NCI-H82 treated with DMSO at 0.1 percent for 48 hours (cell line): Measurements from ENCODE around the gene PSD.

Experiments used
- DNase-seq: peaks from one replicate; lab custom pipeline; 2025; ENCODE audit not compliant: unreplicated experiment; lab: John Stamatoyannopoulos, UW

The PSD gene

DNA sequence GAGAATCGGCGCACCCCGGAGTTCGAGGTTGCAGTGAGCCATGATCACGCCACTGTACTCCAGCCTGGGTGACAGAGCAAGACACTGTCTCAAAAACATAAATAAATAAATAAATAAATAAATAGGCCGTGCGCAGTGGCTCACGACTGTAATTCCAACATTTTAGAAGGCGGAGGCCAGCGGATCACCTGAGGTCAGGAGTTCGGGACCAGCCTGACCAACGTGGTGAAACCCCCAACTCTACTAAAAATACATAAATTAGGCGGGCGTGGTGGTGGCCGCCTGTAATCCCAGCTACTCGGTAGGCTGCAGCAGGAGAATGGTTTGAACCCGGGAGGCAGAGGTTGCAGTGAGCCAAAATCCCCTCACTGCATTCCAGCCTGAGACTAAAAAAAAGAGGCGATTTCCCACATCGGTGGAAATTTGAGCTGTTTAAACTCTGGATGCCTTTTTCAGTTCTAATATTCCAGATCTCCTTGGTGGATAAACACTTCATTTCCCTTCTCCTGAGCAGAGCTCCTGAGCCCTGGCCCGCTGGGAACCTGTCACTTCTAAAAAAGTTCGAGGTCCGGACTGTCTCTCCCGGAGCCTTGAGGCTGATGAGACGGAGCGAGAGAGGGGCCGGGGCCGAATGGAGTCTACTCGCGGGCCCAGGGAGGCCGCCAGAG is 25.0 kb downstream of the PSD start:
- peak; percentile 56 for DNase-seq

DNA sequence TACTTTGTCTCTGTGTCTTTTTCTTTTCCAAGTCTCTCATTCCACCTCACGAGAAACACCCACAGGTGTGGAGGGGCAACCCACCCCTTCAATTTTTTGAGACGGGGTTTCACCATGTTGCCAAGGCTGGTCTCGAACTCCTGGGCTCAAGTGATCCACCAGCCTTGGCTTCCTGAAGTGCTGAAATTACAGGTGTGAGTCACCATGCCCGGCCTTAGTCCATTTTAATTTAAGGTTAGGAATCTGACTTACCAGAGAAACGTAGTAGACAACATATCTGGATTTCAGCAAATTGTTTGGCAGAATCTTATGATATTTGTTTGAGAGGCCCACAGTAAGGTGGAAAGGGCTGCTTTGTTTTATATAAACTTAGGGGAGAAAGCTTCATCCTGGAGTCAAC is 26.3 kb downstream of the PSD start:
- DNase-seq: no peak

DNA sequence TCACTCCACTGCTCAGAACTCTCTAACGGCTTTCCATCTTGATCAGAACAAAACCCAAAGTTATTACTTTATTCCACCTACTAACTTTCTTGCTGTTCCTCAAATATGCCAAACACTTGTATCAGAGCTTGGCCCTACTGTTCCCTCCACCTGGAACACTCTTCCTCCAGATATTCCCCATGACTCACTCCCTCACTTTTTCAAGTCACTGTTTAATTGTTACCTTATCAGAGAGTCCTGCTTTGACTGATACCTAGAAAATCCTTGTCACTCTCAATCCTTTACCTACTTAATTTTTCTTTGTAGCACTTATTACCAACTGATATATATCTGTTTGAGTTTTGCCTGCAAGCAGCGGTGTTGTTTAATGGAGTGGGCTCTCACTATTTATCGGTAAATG is 28.7 kb downstream of the PSD start:
- no peak for DNase-seq

DNA sequence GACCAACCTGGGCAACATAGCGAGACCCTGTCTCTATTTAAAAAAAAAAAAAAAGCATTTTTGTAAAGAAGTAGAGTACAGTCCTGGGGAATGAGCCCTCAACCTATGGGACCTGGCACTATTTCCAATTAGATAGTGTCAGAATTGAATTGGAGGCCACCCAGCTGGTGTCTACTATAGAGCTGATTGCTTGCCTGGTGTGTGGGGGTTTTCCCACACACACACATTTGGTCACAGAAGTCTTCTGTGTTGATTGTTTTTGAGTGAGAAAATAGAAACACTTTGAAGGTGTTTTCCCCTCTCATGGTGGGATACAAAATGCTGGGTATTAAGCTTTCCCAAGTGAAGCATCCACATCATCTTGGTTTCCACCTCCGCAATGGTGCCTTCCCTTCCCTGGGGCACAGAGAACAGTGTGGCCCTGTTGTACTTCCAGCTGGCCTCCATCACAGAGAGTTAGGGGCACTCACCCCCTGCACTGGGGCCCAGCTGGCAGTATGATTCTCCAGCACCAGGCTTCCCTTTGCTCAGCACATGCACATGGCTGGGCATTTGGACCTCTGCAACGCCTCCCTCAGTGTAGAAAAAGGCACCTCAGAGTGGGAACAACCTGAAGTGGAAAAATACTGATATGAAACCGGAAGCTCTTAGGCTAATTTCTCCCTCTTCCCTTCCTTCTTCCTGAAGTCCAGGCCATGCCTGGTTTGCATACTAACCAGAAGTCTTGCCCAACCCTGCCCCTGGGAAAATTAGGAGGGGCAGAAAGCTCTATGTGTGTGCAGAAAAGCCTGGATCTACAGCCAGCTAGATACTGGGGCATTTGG is 33.8 kb downstream of the PSD start:
- no peak for DNase-seq

DNA sequence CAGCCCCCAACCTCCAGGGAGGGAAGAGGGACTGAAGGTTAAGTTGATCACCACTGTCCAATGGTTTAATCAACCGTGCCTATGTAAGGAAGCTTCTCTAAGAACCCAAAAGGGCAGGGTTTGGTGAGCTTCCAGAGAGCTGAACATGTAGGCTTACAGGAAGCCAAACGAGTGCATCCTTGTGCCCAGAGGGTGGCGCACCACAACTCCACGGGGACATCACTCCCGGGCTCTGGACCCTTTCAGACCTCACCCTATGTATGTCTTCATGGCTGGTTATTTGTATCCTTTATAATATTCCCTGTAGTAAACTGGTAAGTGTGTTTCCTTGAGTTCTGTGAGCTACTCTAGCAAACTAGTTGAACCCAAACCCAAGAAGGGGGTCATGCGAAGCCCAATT is 34.5 kb downstream of the PSD start:
- DNase-seq: no peak

DNA sequence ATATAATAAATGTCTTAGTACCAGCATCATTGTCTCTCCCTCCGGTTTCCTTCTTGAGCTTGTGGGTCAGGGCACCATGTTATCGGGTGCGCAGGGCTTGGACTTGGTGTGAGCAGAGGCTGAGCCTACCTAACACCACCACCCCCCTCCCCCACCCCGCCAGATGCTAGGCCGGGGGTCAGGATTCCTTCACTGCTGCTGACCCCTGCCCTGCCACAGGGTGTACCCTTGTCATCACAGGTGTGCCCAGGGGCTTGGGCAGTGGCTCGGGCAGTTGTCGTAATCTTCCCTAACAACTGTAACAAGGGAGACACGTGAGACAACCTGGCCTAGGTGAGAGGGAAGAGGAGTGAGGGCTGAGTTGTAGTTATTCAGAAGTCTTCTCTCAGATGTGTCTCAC is 35.7 kb downstream of the PSD start:
- DNase-seq: no peak

DNA sequence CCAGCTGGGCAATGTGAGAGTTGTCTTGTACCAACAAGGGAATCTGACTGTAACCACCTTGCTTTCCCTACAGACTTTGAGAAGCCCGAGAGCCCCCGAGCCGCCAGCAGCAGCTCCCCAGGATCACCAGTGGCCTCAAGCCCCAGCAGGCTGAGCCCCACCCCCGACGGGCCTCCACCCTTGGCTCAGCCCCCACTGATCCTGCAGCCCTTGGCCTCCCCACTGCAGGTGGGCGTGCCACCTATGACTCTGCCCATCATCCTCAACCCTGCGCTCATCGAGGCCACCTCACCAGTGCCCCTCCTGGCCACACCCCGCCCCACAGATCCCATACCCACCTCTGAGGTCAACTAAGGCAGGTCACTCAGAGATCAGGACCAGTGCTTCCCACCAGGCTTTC is 36.6 kb downstream of the PSD start:
- no peak for DNase-seq

DNA sequence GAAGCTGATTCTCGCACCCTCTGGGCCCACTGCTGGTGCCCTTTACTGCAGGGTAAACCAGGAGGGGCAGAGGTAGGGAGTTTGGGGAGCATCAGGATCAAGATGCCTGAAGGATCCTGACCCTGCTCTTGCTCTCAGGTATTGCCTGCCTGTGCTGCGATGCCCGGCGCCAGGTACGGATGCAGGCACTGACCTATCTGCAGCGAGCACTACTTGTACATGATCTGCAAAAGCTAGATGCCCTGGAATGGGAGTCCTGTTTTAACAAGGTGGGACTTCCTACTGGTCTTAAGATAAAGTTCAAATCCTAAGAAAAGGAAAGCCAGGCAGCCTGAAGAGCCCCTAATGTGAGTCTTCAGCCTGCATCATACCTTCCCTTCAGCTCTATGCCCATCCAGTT is 39.2 kb downstream of the PSD start:
- DNase-seq: no peak

DNA sequence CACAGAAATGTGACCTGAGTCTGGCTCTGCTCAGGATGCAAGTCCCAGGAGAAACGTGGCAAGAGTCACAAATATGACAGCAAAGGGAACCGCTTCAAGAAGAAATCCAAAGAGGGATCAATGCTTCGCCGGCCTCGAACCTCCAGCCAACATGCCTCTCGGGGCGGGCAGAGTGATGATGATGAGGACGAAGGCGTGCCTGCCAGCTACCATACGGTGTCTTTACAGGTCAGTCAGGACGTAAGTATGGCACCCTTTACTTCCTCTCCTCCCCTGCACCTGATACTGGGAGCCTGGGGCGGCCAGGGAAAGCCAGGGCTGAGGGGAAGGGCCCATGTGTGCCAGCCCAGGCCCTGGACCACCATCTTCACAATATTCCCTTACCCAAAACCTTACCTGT is 41.7 kb downstream of the PSD start:
- DNase-seq: no peak

DNA sequence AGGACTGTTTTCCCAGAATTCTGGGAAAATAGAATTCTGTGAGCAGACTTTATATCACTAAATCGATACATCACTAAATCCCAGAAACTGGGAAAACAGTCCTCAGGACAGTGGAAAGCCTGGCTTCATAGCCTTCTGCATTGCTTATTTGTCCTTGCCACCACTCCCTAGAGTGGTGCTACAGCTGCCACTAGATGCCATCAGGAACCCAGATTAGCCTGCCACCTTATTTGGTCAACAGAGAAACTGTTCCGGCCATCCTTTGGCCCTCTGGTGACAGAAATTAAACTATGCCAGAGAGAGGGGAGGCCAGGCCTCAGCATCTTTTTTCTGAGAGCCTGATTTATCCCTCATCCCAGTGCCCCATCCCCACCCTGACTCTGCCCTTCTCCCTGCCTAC is 42.7 kb downstream of the PSD start:
- no peak for DNase-seq

DNA sequence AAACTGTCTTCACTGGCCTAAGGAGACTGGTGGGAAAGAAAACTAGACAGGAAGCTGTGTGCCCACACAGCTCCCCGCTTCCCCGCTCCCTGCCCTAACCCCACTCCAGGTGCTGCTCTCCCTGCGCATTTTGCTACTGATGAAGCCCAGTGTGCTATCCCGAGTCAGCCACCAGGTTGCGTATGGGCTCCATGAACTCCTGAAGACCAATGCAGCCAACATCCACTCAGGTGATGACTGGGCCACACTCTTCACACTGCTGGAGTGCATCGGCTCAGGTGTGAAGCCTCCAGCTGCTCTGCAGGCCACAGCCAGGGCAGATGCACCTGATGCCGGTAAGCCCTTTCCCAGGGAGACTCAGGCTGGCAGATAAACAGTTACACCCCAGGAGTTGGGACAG is 43.3 kb downstream of the PSD start:
- no peak for DNase-seq

DNA sequence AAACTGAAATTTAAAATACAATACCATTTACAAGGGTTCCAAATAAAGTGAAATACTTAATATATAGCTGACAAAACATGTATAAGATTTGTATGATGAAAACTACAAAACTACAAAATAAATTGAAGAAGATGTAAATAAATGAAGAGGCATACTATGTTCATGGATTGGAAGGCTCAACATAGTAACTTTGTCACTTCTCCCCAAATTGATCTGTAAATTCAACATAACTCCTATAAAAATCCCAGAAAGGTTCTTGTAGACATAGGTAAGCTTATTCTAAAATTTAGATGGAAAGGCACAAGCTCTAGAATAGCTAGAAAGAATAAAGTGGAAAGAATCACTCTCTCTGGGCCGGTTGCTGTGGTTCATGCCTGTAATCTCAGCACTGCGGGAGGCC is 47.3 kb downstream of the PSD start:
- no peak for DNase-seq

DNA sequence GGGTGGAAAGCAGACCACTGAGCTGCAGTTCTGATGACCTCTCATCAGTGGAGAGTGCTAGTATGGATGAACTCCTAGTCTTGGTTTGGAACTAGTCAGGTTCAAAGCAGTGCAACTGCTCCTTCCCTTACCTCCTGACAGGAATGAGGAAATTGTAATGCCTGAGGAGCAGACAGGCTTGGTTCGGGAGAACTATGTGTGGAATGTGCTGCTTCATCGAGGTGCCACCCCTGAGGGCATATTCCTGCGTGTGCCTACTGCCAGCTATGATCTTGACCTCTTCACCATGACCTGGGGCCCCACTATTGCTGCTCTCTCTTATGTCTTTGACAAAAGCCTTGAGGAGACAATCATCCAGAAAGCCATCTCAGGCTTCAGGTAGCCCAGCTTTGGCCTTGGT is 50.5 kb downstream of the PSD start:
- no peak for DNase-seq

DNA sequence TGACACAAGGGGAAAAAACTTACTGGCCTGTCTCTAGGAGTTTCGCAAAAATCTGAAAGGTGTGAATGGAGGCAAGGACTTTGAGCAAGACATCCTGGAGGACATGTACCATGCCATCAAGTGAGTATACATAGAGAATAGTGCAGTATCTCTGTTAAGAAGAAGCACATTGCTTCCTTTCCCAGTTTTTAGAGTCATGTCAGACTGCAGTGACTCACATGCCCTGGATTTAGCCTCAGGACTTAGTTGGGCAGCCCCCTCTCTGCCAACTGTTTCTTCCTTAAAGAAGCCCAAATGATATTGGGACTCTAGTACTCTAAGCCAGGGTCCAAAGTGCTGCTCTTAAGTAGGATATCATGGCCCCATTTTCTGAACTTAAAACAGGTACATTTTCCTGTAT is 51.1 kb downstream of the PSD start:
- DNase-seq: no peak

DNA sequence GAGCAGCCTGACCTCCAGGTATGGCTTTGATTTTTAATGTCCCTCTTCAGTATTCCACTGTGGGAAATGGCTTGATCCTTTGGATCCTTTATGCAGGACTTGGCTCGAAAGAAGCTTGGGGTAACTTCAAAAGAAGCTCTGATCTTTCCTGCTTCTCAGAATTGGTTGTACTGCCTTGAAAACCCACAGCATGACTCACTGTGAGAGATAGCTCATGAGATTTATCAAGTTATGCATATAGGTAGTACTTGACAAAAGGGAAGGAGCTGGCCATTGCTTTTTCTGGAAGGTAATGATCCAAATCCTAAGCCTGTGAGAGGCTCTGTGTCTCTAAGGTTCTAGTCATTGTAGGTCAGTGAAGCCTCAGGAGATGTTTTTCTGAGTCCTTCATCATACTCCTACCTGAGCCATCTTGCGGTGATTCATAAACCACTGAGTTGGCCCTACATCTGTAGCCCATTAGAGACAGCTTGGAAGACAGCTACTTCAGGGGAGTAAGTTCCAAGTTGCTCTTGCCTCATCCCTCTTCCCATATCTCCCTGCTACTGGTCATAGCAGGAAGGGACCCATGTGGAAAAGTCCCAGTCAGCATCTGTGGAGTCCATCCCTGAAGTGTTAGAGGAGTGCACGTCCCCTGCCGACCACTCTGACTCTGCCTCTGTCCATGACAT is 59.7 kb downstream of the PSD start:
- no peak for DNase-seq

DNA sequence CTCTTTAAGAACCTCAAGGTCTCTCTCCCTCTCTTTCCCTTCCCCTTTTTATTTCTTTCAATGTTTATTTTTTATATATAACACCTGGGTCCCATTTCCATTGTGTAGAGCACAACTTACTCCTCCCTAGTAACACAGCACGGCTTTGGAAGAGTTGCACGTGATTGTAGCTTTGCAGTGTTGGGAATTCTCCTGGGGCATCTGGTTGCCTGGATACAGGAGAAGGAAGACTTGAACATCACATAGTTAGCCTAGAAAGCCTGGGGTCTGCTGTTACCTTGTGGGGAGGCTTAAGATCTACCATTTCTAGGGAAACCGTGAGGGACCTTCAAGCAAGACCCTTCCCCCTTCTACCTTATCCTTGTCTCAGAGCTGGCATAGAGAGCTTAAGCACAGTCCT is 64.1 kb downstream of the PSD start:
- DNase-seq: no peak
